NCI-H2196 (cell line): ENCODE measurements around the gene UPK3A.
A peak's percentile ranks its signal among the peaks of the same experiment; 100 is the strongest.

Experiments used
- DNase-seq: peaks from one replicate; lab custom pipeline; 2025; ENCODE audit not compliant: unreplicated experiment; lab: John Stamatoyannopoulos, UW

The UPK3A gene

DNA sequence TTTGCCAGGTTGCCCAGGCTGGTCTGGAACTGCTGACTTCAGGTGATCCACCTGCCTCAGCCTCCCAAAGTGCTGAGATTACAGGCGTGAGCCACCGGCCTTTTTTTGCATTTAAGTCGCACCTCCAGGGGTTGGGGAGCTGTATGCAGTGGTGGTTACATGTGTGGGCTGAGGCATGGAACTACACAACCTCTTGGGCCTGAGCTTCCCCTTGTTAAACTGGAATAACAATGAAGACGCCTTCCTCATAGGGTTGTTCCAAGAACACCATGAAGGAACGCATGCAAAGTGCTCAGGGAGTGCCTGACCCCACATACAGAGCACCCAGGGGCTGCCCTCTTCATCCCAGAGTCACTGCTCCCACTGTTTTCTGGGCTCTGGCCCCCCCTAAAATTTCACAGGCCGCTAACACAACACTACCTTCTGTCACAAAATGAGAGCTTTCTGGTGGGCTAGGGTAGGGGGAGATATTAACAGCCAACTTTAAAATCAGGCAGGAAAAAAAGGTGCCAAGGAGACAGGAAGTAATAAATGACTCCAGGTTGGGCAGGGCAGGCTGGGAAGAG, 23.7 kb downstream of the UPK3A start:
- DNase-seq: no peak

GRCh38 chr22:45308957-45309421, 24.2 kb downstream of the UPK3A start:
- no peak for DNase-seq

DNA sequence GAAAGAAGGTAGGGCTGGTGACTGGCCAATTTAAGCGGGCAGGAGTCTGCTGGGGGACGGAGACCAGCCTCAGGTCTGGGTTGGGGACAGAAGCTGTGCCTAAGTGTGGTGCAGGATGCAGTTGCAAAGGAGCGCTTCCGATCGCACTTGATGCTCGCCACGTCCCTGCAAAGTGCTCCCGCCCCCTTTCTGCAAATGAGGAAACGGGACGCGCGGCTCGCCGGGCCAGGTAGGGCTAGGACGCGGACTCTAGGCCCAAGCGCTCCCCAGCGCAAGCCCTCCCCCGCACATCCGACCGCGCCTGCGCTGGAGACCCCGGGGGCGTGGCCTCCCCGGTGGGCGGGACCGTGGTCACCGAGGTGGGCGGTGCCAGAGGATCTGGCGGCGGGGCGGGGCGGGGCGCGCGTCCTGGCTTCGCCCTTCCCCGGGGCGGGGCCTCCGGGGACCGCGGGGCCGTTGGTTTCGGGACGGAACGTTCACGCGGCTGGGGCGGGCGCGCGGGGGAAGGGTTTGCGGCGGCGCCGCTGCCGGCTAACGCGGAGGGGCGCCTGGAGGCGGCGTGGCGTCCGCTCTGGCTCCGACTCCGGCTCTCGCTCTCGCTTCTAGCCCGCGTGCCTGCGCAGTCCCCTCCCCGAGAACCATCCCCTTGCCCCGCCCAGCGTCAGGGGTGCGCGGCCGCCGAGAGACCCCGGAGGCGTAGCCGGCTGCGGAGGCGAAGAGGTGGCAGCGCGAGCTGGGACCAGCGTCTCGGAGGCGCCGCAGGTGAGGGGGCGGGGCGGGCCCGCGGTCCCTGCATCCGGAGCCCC, 24.9 kb downstream of the UPK3A start, which contains the start of gene FAM118A:
FAM118A (plus strand) TSS at position 513 of the 806 bp plus-strand sequence. CDS start 12,446 bp downstream, outside the sequence.
- DNase-seq: peak; percentile 97

GRCh38 chr22:45310331-45310976, 25.7 kb downstream of the UPK3A start:
- DNase-seq: no peak

DNA sequence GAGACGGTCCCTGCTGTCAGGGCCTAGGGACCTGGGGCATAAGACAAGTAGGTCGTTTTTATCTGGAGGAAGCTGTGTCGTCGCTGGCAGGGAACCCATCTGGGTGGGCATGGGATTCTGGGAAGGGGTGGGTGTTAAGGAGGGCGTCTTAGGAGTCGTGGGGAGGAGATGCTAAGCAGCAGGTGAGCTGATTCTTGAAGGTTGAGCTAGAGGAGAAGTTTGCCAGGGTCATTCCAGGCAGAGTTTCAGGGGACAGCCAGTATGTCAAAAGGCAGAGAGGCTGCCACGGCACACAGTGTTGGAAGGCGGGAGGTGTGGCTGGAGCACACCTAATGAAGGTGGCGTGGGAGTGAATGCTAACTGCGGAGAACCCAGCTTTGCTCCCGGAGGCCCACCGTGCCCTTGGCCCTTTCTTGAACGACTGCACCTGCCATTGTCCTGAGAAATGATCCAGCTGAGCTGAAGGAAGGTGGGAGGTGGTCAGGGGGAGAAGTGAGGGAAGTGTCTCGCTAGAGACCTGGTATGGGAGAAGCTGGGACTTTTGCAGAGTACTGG, 26.3 kb downstream of the UPK3A start:
- DNase-seq: no peak

DNA sequence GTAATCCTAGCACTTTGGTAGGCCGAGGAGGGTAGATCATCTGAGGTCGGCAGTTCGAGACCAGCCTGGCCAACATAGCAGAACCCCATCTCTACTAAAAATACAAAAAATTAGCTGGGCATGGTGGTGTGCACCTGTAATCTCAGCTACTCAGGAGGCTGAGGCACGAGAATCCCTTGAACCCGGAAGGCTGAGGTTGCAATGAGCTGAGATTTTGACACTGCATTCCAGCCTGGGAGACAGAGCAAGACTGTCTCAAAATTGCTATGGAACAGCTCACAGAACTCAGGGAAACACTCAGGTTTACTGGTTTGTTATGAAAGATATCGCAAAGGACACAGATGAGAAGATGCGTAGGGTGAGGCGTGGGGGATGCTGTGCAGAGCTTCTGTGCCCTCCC, 27.7 kb downstream of the UPK3A start:
- no peak for DNase-seq

- no peak for DNase-seq
Measured at GRCh38 chr22:45312856-45313255, 28.1 kb downstream of the UPK3A start.

DNA sequence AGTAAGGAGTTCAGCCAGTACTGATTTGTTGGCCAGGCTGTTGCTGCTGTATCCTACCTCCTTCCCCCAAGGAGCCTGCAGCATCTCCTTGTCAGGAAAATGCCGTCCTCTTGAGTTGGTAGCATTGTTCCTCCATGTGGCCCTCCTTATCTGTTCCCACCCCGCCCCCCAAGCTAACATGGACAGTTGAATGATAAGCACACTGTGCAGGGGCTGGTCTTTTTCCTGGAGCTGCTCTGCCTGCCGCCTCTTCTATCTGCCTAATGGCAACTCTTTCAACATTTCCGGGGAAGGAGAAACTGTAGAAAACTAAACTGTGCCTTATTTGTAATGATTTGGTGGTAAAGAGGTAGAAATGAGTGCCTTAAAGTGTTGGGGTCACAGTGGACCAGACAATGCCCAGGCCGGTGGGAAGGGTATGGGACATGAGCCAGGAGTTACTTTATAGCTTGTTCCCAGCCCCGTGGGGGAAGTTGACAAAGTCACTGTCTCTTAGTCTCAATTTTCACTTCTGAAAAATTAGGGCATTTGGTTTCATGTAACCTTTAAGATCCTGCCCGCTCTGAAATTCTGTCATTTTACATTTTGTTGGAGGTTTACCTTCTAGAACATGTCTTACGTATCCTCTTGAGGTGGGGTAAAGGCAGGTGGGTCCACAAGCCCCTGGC, 29.4 kb downstream of the UPK3A start:
- DNase-seq: no peak

DNA sequence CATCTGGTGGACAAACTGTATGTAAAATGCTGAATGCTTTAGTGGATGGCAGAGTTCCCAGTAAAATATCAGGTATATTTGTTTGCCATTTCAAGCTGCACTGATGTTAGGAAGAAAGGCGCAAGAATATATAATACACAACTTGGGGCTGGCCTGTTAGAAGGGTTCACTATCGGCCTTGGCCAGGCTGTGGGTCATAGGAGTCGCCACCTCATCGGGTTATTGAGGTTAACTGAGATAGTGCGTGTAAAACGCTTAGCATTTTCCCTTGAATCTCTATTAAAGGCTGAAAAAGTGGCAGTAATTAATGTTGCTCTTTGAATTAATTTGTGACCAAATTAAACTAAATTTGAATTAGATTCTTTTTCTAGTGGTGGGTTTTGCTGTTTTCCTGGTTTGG, 30.0 kb downstream of the UPK3A start:
- DNase-seq: no peak

GRCh38 chr22:45316796-45317526, 32.2 kb downstream of the UPK3A start:
- no peak for DNase-seq

DNA sequence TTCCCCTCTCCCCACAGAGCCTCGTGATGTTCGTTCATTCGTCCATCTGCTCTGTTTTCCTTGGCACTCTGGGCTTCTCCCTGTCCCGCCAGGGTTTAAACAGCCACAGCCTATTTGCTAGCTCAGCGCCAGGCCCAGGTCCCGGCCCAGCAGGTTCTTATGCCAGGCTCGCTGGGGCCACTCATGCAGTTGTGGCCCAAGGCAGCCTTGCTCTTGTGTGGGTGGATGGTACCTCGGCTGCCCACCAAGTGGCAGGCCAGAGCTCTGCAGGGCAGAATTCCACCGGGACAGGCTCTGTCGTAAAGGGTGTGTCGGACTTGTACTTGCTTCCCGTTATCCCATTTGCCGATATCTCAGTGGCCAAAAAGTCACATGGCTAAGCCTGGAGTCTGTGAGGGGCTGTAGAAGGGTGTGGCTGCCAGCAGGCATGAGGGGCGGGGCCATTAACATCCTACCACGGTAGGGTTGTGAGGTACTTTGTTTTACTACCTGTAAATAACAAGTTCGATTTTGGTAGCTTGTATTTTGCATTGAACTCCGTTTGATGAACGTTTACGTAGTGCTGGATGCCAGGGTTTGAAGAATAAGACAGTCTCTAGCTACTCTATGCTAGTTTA, 32.9 kb downstream of the UPK3A start:
- no peak for DNase-seq

DNA sequence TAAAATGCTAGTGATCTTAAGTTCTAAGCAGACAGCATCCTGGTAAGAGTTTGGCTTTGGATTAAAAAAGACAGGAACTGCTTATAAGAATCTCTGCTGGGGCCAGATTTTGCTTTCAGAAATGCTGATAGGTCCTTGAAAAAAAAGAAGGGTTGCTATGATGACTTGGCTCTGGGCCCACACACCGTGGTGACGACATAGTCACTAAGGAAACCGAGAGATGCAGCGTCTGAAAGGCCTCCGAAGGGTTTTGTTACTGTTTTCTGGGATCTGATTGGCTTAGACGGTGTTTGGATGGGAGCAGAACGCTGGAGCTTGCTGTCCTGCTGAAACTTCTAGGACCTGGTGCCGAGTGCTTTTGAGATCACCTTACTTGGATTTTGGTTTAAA, 33.4 kb downstream of the UPK3A start:
- peak; percentile 95 for DNase-seq

GRCh38 chr22:45318558-45319323, 34.0 kb downstream of the UPK3A start:
- DNase-seq: peak; percentile 65

- DNase-seq: peak; percentile 25
Measured at GRCh38 chr22:45319324-45319685, 34.6 kb downstream of the UPK3A start.

DNA sequence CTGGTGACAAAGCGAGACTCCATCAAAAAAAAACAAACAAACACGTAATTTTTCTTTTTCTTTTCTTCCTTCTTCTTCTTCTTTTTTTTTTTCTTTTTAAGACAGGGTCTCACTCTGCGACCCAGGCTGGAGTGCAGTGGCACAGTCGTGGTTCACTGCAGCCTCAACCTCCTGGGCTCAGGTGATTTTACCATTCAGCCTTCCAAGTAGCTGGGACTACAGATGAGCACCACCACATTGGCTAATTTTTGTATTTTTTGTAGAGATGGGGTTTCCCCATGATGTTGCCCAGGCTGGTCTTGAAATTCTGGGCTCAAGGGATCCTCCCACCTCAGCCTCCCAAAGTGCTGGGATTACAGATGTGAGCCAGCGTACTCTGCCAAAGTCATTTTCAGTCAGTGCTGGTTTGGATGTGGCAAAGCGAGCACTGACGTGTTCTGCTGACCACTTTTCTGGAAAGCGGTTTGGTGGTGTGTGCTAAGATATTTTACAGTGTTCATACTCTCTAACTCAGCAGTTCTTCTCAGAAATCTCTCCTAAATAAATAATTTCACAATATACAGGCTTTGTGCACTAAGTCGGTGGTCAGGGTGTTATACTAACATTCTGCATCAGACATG, 35.7 kb downstream of the UPK3A start:
- DNase-seq: no peak

- no peak for DNase-seq
Measured at GRCh38 chr22:45321827-45322226, 37.1 kb downstream of the UPK3A start.

DNA sequence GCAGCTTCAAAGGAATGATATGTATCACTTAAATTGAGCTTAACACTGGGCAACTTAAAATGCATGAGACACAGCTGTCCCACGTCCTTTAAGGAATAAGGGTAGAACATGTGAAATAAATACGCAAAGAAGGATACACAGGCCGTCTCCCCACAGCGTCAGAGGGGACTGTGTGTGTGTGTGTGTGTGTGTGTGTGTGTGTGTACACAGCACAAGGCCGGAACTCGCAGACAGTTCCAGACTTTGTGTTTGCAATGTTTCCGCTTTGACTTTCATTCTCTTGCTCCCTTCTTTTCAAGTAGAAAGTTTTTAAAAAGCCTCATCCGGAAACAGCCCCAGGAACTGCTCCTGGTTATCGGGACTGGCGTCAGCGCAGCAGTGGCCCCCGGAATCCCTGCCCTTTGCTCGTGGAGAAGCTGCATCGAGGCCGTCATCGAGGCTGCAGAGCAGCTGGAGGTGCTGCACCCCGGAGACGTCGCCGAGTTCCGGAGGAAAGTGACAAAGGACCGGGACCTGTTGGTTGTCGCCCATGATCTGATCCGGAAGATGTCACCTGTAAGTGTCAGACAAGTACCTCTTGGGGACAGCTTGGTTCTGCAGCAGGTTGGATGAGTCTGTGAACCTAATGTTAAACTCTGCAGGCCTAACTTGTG, 38.2 kb downstream of the UPK3A start:
- DNase-seq: no peak

GRCh38 chr22:45323695-45324094, 38.9 kb downstream of the UPK3A start:
- DNase-seq: no peak
